Testis (tissue), 5 donors: ENCODE data around the gene NUP50. TPM values are rescaled to one million over a fixed set of nuclear protein-coding genes. Genes with fewer than 3 reads are reported as not detected.

ENCODE experiments used
- DNase-seq: peaks from one replicate; pipeline ENCODE4 v3.0.0-alpha.2; 2019
- H3K27ac ChIP-seq, 2 donors: fragments of 200-600 bp; sonication (generic); one replicate each; pipeline ENCODE4 v1.5.1; 2019
- H3K27me3 ChIP-seq: fragments of 200-600 bp; sonication (generic); one replicate; pipeline ENCODE4 v1.5.1; 2019
- H3K36me3 ChIP-seq: fragments of 200-600 bp; sonication (generic); one replicate; pipeline ENCODE4 v1.5.1; 2017; ENCODE audit warnings: low read depth; ENCODE audit errors: missing control alignments
- H3K4me1 ChIP-seq: fragments of 200-600 bp; sonication (generic); one replicate; pipeline ENCODE4 v1.5.1; 2019
- H3K4me3 ChIP-seq, 2 donors: fragments of 200-600 bp; sonication (generic); one replicate each; pipeline ENCODE4 v1.5.1; 2017 to 2019
- H3K9me3 ChIP-seq: fragments of 200-600 bp; sonication (generic); one replicate; pipeline ENCODE4 v1.5.1; 2017
- POLR2A ChIP-seq: fragments of 450-650 bp; IDR thresholded peaks from one replicate; pipeline ENCODE4 v1.6.1; 2017; ENCODE audit warnings: antibody characterized with exemption, mild to moderate bottlenecking, moderate library complexity
- WGBS, 2 donors: methylation state at CpG; one replicate each; pipeline ENCODE4 v1.1.5; 2018; 5-methylcytosine and 5-hydroxymethylcytosine counted together
- intact Hi-C: fragments of 100-400 bp; cut with DNase I; formaldehyde crosslinking; loops from one replicate; pipeline ENCODE4 v1.15.1; 2023; ENCODE audit warnings: low total_unique reads
- long read RNA-seq, 2 donors: transcript quantifications; one replicate each; lab custom pipeline, GENCODE V29; 2026
- polyA plus RNA-seq: library from polyadenylated mRNA; stranded (reverse); fragments of 350-450 nt; fragmentation: Illumina TruSeq; extraction: RNeasy Lipid Tissue Mini Kit (QIAGEN cat#74804); gene quantifications from one replicate; pipeline ENCODE4 v1.2.3, GENCODE V29; 2014; ENCODE audit warnings: low read depth, low replicate concordance; ENCODE audit not compliant: insufficient read depth
- total RNA-seq, 2 donors: library from RNA; depleted of rRNA; stranded (reverse); fragments of >200 nt; gene quantifications; one replicate each; pipeline ENCODE4 v1.2.3, GENCODE V29; 2016
- TF ChIP-seq, protein P1 (sequence below), 3 experiments: fragments of 450-650 bp in 2 of 3; fragments of 200-600 bp in 1 of 3; sonication (generic) in 1 of 3; IDR thresholded peaks; one replicate each; pipeline ENCODE4 v1.5.1; 2016 to 2019; ENCODE audit warnings: antibody characterized with exemption in 3 of 3, mild to moderate bottlenecking in 2 of 3, moderate library complexity in 1 of 3

NUP50 gene
- total RNA-seq (100 to 1,000 TPM; 119 to 120 TPM), polyA plus RNA-seq (66.2 TPM)
- long read RNA-seq, donor 1, full-length matches to known transcripts, result 5 of 16 reads
- long read RNA-seq, donor 1, partial matches to known transcripts, result 11 of 16 reads
- long read RNA-seq, donor 1, other reads (novel, unspliced or antisense), result 0 of 16 reads
- long read RNA-seq, donor 2, full-length matches to known transcripts, result 12 of 24 reads
- long read RNA-seq, donor 2, partial matches to known transcripts, result 12 of 24 reads
- long read RNA-seq, donor 2, other reads (novel, unspliced or antisense), result 0 of 24 reads

DNA sequence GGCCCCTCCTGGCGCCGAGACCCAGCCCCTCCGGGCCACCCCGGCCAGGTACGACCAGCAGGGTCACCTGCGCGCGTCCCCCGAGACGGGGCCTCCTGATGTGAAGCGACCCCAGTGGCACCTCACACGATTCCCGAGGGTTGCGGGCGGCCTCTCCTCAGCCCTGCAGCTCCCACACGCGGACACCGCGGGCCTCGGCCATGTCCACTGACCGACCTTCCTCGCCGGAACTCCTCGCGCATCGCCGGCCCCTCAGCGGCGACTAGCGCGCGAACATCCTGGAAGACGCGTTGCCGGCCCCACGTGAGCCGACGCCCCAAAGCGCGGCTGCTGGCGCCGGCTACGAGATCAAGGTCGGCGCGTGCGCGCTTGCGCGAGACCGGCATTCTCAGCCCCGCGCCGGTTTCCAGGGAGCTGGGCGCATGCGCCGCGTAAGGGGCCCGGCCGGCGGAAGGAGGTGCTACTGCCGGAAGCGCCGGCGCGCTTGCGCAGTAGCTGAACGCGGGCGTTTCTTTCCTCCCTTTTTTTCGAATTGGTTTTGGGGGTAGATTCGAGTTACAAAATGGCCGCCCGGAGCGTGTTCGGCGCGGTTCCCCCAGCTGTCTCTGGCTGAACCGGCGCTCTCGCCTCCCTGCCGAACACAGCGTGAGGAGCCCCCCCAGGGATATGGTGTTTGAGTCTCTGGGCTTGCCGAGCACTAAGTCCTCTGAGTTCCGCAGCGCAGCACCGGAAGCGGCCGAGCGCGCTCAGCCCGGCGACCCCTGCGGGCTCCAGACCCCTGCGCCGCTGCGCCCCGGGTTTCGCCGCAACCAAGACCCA lies at the start of gene NUP50:
NUP50 (plus strand) TSS at position 475 of the 819 bp plus-strand sequence. CDS start 4,253 bp downstream, outside the sequence.
- Histone ChIP-seq H3K36me3 (no peaks in the 10 kb centered on the region), H3K27ac (peak within 1 kb of the TSS; percentile 92 to 93), H3K4me1 (peaks cover 15% of the 10 kb centered on the region), H3K9me3 (no peaks in the 10 kb centered on the region), H3K27me3 (no peaks in the 10 kb centered on the region), H3K4me3 (peak within 1 kb of the TSS; percentile 93 to 96)
- TF ChIP-seq POLR2A, result no peak
- TF ChIP-seq, protein P1, sequence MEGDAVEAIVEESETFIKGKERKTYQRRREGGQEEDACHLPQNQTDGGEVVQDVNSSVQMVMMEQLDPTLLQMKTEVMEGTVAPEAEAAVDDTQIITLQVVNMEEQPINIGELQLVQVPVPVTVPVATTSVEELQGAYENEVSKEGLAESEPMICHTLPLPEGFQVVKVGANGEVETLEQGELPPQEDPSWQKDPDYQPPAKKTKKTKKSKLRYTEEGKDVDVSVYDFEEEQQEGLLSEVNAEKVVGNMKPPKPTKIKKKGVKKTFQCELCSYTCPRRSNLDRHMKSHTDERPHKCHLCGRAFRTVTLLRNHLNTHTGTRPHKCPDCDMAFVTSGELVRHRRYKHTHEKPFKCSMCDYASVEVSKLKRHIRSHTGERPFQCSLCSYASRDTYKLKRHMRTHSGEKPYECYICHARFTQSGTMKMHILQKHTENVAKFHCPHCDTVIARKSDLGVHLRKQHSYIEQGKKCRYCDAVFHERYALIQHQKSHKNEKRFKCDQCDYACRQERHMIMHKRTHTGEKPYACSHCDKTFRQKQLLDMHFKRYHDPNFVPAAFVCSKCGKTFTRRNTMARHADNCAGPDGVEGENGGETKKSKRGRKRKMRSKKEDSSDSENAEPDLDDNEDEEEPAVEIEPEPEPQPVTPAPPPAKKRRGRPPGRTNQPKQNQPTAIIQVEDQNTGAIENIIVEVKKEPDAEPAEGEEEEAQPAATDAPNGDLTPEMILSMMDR (IDR thresholded peaks at IDR 0.05), result no peak
- DNase-seq, result peak; percentile 94
- intact Hi-C loops, result no loop called here
- WGBS, 2 donors, result 0% methylated on average over 5 to 55 of the region's 100 CpGs

- Histone ChIP-seq H3K36me3 (no peaks in the 10 kb centered on the region), H3K9me3 (no peaks in the 10 kb centered on the region), H3K4me1 (no peaks in the 10 kb centered on the region), H3K27me3 (no peaks in the 10 kb centered on the region), H3K27ac (no peak overlapping the region), H3K4me3 (no peak overlapping the region)
- TF ChIP-seq POLR2A, result no peak
- TF ChIP-seq, protein P1 (IDR thresholded peaks at IDR 0.05), result no peak
- DNase-seq, result no peak
- intact Hi-C loops, result no loop called here
- WGBS, 2 donors, result 51 to 70% methylated on average over 9 of the region's 9 CpGs
Observed at GRCh38 chr22:45120440-45120839, 43.3 kb upstream of the NUP50 start.

- Histone ChIP-seq H3K27ac (no peak overlapping the region), H3K4me1 (no peaks in the 10 kb centered on the region), H3K4me3 (no peak overlapping the region), H3K27me3 (no peaks in the 10 kb centered on the region), H3K9me3 (no peaks in the 10 kb centered on the region), H3K36me3 (no peaks in the 10 kb centered on the region)
- intact Hi-C loops, result no loop called here
- no peak for DNase-seq
- TF ChIP-seq, protein P1 (IDR thresholded peaks at IDR 0.05), result no peak
- TF ChIP-seq POLR2A, result no peak
- WGBS, 2 donors, result 64 to 70% methylated on average over 8 of the region's 8 CpGs
Observed at GRCh38 chr22:45120931-45121330, 42.8 kb upstream of the NUP50 start.

- no peaks in the 10 kb centered on the region for H3K27me3 ChIP-seq
- no peak for DNase-seq
- intact Hi-C loops, result no loop called here
- no peak overlapping the region for H3K27ac ChIP-seq
- H3K4me3 ChIP-seq, result no peak overlapping the region
- H3K4me1 ChIP-seq, result no peaks in the 10 kb centered on the region
- 57 to 59% methylated on average over 10 of the region's 10 CpGs for WGBS, 2 donors
- TF ChIP-seq, protein P1 (IDR thresholded peaks at IDR 0.05), result no peak
- H3K36me3 ChIP-seq, result no peaks in the 10 kb centered on the region
- H3K9me3 ChIP-seq, result no peaks in the 10 kb centered on the region
Observed at GRCh38 chr22:45124176-45124847, 39.4 kb upstream of the NUP50 start.
